BE2C (cell line): ENCODE measurements around the gene ZNF441. TPM values are rescaled to one million over a fixed set of nuclear protein-coding genes. Genes with fewer than 3 reads are reported as not detected.

Experiments used
- DNase-seq: peaks from one replicate; pipeline ENCODE4 v3.0.0-alpha.2; 2020
- H3K27me3 ChIP-seq: fragments of 250-450 bp; sonication (Bioruptor Pico); 2 replicates; pipeline ENCODE4 v1.5.1; 2020; ENCODE audit warnings: mild to moderate bottlenecking
- H3K36me3 ChIP-seq: fragments of 250-450 bp; sonication (Bioruptor Pico); 2 replicates; pipeline ENCODE4 v1.5.1; 2020; ENCODE audit warnings: mild to moderate bottlenecking
- H3K4me1 ChIP-seq: fragments of 250-450 bp; sonication (Bioruptor Pico); 2 replicates; pipeline ENCODE4 v1.5.1; 2020
- H3K4me3 ChIP-seq: 2 replicates; pipeline ENCODE4 v1.5.1; 2011; ENCODE audit warnings: low read depth, low read length
- H3K9me3 ChIP-seq: fragments of 250-450 bp; sonication (Bioruptor Pico); 2 replicates; pipeline ENCODE4 v1.5.1; 2020
- CTCF ChIP-seq: IDR thresholded peaks from 2 replicates; pipeline ENCODE4 v1.5.1; 2012; ENCODE audit warnings: mild to moderate bottlenecking, low read depth, low read length
- polyA plus RNA-seq: library from polyadenylated mRNA; unstranded; fragments of >200 nt; gene quantifications from one replicate; pipeline ENCODE4 v1.2.1, GENCODE V29; 2012; ENCODE audit warnings: low read depth, missing spikeins; ENCODE audit not compliant: insufficient read length, insufficient read depth

ZNF441 gene
- 3.4 TPM for polyA plus RNA-seq

DNA sequence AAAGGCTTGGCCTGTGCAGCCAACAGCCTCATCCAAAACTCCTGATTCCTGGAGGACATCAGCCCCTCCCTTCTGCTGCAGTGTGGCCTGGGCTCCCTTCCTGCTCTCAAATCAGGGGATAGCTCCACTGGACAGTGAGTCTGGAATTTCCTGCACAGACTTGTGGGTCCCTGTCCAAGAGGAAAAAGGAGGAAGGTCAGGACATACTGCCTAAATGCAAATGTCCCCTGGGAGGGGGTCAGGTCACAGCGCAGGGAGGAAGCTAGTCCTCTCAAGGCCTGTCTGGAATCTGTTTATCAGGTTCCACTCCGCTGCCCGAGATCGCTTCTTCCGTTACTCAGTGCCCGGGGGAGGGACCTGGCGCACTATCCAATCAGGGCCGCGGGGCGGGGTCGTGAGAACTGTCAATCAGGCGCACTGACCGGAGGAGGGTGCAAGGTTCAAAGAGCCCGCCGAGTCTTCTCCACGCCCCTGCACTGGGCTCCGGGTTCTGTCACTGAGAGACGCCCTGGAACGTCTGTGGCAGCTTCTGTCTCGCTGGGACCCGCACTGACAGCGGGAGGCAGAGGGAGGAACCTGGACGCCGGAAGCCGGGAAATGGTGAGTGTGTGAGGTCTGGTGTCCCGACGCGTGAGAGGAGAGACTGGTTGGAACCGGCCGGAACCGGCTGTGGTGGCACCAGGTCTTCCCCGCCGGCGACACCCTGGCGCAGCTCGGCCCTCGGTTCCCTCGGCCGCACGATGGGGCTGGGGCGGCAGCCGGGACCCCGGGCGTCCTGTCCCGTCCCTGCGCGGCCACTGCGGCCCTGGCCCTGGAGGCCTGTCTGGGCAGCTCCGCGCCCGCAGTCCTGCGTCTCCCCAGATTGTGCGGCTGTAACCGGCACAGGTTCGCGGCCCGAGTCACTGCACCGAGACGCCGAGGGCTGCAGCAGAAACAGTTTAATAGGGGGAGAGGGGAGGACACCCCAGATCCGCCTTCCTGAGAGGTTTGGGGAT is at the start of gene ZNF441:
TSS of gene ZNF441 (plus strand) at position 404 of the 995 bp plus-strand sequence. CDS start at position 598, 194 bp downstream.
- no peak for TF ChIP-seq CTCF
- Histone ChIP-seq H3K4me3 (peak within 1 kb of the TSS; percentile 82), H3K9me3 (no peaks in the 10 kb centered on the region; the same call in 1 of the 2 replicates), H3K36me3 (no peaks in the 10 kb centered on the region), H3K27me3 (no peaks in the 10 kb centered on the region), H3K4me1 (peaks cover 4% of the 10 kb centered on the region)
- peak; percentile 99 for DNase-seq

GRCh38 chr19:11721681-11722080 is 45.1 kb upstream of the ZNF441 start:
- H3K27me3 ChIP-seq = no peaks in the 10 kb centered on the region
- H3K4me3 ChIP-seq = no peak overlapping the region
- TF ChIP-seq CTCF = no peak
- no peak for DNase-seq
- peaks cover 51% of the 10 kb centered on the region for H3K36me3 ChIP-seq
- H3K9me3 ChIP-seq = peaks cover 10% of the 10 kb centered on the region
- no peaks in the 10 kb centered on the region for H3K4me1 ChIP-seq

DNA sequence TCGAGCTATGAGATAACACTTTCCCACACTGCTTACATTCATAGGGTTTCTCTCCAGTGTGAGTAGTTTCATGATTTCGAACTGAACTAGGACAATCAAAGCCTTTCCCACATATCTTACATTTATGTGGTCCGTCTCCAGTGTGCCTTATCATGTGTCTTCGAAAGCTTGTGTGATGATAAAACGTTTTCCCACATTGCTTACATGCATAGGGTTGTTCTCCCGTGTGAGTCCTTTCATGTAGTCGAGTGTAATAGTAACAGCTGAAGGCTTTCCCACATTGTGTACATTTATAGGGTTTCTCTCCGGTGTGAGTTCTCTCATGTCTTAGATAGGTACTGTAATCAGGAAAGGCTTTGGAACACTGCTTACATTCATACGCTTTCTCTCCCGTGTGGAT is 44.4 kb upstream of the ZNF441 start:
- TF ChIP-seq CTCF = no peak
- no peaks in the 10 kb centered on the region for H3K4me1 ChIP-seq
- H3K4me3 ChIP-seq = no peak overlapping the region
- peaks cover 10% of the 10 kb centered on the region for H3K9me3 ChIP-seq
- DNase-seq = no peak
- H3K36me3 ChIP-seq = peaks cover 51% of the 10 kb centered on the region
- no peaks in the 10 kb centered on the region for H3K27me3 ChIP-seq

GRCh38 chr19:11729586-11729985 is 37.2 kb upstream of the ZNF441 start:
- Histone ChIP-seq H3K9me3 (no peaks in the 10 kb centered on the region; the same call in 1 of the 2 replicates), H3K4me1 (no peaks in the 10 kb centered on the region), H3K4me3 (no peak overlapping the region), H3K36me3 (peaks cover 15% of the 10 kb centered on the region), H3K27me3 (no peaks in the 10 kb centered on the region)
- no peak for TF ChIP-seq CTCF
- DNase-seq = no peak

DNA sequence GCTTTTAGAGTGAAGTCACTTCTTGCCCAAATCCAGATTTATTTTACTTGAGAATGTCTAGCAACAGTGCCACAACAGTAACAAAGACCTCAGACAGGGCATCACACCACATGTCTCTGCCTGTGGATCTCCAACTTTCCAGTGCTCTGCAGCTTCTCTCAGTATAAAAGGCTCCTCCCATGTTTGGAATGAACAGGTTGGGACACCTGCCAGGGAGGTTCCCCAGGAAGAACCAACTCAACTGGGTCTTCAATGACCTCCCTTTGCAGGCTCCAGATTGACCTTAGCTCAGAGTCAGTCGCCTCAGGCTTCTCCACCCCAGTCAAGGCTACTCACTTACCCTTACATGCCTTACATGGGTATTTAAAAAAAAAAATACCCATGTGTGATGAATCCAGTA is 31.4 kb upstream of the ZNF441 start:
- Histone ChIP-seq H3K27me3 (no peaks in the 10 kb centered on the region), H3K36me3 (no peaks in the 10 kb centered on the region; the same call in none of the 2 replicates), H3K4me1 (peaks cover 2% of the 10 kb centered on the region; the same call in 1 of the 2 replicates), H3K4me3 (no peak overlapping the region), H3K9me3 (no peaks in the 10 kb centered on the region)
- TF ChIP-seq CTCF = no peak
- DNase-seq = no peak

DNA sequence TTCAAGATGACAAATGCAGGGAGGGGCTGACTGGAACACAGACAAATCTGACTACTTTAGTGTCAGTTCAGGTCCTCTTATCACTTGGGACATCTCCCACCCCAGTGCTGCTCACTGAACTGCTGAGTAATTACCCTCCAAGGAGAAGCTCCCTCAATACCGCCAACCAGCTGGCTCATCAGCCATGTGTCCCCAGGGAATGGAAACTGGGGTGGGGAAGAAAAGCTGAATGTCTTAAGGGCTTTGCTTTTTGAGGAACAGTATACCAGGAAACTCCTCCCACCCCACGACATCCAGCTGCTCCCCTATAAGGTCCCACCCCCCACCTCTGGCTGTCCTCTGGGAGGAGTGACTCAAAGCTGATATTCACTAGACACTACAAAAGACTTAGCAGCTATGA is 30.1 kb upstream of the ZNF441 start:
- H3K9me3 ChIP-seq = no peaks in the 10 kb centered on the region
- no peaks in the 10 kb centered on the region for H3K27me3 ChIP-seq
- H3K36me3 ChIP-seq = no peaks in the 10 kb centered on the region; the same call in none of the 2 replicates
- H3K4me1 ChIP-seq = peaks cover 2% of the 10 kb centered on the region; the same call in 1 of the 2 replicates
- no peak for TF ChIP-seq CTCF
- peak; percentile 49 for DNase-seq
- H3K4me3 ChIP-seq = peak overlapping the region; percentile 28
